Stimulated activated CD8-positive, alpha-beta memory T cell treated with anti-CD3 and anti-CD28 coated beads, Interleukin-12 subunit alpha, Interleukin-12 subunit beta, amount 100 ng/mL, for 1 hour (primary cell): Measurements from ENCODE around the gene MMAB.

Source experiments
- DNase-seq: peaks from one replicate; pipeline ENCODE4 v3.0.0-alpha.2; 2020; ENCODE audit warnings: low read depth

The MMAB gene

DNA sequence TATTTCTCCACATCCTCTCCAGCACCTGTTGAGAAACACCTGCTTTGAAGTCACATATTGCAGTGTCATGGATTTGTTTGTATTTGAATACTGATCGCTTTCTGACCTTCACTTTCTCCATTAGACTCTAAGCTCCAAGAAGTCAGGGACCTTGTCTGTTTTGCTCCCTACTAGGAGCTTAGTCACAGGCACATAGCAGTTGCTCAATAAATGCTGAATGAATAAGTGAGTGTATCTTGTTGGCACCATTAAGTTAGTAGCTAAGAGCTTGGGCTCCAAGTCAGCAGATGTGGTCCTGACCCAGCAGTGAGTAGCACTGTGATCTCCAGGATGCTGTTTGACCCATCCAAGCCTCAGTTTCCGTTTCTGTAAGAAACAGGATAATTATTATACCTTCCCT lies 10.4 kb upstream of the MMAB start:
- DNase-seq, result no peak

DNA sequence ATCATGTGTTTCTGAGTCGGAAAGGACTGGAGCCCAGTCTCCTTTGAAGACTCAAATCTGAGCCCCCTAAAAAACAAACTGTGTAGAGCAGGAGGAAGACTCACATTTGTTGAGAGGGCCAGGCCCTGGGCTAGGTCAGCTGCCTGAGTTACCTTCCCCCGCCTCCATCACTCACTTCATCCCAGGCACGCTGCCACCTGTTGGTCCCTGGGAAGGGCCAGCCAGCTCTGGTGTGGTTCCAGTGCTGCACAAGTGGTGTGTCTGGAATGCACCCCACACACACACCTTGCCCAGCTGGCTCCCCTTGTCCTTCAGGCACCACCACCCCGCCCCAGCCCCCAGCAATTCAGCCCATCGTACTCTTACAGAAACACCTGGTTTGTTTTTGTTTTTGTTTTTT lies 9.3 kb upstream of the MMAB start:
- DNase-seq, result no peak

DNA sequence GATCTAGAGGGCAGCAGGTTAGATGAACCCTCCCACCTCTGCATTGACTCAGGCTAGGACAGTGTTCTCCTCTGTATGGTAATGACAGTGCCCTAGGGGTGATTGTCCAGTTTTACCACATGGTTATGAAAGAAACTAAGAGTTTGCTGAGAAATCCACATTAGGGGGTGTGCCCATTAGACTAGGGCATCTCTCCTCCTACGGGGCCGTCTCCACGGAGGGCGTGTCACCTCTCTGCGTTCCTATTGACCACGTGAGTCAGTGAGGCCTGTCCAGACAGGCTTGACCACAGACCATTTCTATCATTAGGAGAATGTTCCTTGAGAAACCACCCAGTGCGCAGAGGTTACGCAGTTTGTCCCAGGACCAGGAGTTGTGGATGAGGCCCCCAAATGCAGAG lies 8.6 kb upstream of the MMAB start:
- DNase-seq, result no peak

DNA sequence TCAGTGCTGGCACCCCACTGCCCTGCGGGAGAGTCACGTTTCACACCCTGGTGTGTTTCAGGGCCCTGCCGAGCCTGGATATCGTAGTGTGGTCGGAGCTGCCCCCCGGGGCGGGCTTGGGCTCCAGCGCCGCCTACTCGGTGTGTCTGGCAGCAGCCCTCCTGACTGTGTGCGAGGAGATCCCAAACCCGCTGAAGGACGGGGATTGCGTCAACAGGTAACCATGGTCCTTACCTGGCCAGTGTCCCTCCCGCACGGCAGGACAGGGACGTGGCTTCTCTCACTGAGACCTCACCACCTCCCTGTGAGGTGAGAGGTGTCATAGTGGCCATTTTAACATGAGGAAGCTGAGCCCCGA lies 8.0 kb upstream of the MMAB start:
- DNase-seq, result no peak

DNA sequence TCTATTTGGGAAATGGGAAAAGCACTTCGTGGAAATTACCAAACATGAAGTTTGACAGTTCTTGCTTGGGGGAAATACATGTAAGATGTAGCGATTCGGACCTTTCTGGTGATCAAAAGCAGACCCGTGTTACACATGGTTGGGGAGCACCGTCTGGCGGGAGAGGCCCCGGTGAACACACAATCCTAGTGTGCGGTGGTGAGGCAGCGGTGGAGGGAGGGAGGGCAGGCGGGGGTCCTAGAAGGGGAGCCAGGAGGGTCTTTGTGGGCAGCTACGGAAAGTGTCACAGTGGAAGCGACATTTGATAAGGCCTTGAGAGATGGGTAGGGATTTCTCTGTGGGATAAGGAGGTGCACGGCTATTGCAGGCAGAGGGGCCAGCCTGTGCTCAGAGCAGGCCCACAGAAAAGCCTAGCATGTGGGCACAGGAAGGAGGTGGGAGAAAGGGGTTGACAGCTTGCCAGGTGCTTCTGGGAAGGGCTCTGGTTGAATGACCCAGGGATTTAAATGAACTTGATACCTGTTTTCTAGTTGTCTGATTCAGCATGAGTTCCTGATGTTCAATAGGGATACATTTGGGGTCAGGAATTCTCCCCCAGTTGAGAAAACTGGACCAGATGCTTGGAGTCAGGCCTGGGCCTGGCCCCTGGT lies 7.5 kb upstream of the MMAB start:
- no peak for DNase-seq

DNA sequence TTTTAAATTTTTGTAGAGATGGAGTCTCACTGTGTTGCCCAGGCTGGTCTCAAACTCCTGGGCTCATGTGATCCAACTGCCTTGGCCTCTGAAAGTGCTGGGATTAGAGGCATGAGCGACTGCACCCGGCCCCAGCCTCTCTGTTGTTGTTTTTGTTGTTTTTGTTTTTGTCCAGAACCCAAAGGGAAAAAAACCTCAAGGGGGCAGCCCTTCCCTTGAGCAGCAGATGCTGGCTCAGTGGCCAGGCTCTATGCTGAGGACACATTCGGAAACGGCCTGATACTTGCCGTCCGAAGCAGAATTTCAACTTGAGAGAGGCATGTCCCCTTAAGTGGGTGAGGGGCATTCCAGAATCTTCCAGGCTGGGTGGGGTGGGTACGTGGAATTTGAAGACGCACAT lies 7.0 kb upstream of the MMAB start:
- DNase-seq, result no peak

DNA sequence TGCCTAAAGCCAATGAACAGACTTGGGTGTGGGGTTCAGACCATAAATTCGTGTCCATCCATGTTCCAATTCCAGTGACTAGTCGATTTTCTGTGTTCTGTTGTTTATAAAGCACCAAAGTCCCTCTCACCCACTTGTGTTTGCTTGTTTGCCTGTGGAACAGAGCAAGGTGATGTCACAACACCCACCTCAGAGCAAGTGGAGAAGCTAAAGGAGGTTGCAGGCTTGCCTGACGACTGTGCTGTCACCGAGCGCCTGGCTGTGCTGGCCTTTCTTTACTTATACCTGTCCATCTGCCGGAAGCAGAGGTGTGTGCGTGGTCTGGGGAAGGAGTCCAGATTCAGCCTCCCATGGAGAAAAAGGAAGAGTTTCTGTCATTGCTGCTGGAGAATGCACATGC lies 6.3 kb upstream of the MMAB start:
- no peak for DNase-seq

DNA sequence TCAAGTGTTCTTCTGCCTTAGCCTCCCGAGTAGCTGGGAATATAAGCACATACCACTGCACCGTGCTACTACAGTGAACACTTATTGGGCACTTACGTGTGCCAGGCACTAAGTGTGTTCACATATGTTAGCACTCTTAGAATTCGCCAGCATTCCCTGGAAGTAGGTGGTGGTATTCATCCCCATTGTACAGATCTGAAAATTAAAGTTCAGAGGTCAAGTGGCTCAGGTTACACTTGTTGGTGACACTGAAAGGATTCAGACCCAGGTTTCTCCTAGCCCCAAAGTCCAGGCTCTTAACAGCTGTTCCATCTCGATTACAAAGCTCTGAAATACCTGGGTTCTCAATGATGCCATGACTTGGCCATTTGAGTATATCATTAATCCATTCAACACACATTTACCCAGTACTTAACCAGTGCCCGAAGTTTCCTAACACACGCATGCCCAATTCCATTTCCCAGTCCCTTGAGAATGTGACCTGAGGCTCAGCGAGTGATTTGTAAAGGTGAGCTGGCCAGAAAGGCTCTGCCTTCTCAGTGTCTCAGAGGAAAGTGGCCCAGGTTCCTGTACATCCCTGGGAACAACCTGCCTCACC lies 5.1 kb upstream of the MMAB start:
- DNase-seq, result no peak

DNA sequence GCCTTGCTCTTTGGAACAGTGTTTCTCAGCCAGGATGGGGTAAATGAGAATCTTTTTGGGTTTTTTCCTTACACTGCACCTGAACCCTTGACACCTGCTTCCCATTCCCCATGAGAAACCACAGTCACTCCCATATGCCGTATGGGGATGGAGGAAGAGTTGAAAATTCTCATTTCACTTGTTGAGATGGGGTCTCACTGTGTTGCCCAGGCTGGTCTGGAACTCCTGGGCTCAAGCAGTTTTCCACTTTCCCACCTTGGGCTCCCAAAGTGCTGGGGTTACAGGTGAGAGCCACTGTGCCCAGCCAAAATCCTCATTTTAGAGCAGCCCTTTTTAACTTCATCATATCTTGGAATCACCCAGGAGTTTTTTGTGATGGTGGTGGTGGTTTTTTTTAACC lies 4.0 kb upstream of the MMAB start:
- no peak for DNase-seq

DNA sequence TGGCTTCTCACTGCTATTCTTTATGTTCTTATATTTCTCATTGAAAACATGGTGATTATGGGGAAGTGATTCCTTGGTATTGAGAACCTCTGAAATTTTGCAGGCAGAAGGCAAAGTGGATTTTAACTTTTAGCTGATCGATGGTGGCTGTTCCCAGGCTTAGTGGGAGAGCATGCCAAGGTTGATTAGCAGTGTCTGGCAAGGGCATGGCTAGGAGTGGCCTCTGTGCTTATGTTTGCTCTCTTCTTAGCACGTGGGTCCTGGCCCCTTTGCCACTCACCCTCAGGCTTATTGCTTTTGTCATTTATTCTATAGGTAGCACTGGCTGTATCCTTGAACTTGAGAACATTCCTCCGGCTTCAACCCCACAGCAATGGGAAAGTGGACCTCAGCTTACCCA lies 2.4 kb upstream of the MMAB start:
- DNase-seq, result no peak

DNA sequence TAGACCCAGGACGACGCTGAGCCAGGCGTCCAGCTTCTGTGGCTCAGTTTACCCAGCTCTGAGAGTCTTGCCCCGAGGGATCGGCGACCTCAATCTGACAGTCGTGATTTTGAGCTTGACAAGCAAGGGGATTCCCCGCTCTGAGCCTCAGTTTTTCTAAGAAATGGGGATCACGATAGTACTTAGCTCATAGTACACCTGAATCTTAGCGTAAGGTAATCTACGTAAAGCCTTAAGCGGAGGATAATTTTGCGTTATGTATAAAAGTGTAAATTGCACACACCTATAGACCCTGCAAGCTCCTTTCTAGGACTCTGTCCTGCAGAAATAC lies 575 bp upstream of the MMAB start:
- DNase-seq, result no peak

DNA sequence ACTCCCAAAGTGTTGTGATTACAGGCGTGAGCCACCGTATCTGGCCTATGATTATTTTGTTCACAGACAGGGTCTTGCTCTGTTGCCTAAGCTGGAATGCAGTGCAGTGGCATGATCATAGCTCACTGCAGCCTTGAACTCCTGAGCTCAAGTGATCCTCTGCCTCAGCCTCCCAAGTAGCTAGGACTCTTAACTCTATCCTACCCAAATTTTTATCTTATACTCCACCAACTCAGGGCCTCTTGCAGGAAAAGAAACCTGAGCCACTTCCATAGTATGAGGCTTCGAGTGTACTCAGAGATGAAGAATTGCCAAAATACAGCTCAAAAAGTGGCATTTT lies 828 bp downstream of the MMAB start:
- no peak for DNase-seq

DNA sequence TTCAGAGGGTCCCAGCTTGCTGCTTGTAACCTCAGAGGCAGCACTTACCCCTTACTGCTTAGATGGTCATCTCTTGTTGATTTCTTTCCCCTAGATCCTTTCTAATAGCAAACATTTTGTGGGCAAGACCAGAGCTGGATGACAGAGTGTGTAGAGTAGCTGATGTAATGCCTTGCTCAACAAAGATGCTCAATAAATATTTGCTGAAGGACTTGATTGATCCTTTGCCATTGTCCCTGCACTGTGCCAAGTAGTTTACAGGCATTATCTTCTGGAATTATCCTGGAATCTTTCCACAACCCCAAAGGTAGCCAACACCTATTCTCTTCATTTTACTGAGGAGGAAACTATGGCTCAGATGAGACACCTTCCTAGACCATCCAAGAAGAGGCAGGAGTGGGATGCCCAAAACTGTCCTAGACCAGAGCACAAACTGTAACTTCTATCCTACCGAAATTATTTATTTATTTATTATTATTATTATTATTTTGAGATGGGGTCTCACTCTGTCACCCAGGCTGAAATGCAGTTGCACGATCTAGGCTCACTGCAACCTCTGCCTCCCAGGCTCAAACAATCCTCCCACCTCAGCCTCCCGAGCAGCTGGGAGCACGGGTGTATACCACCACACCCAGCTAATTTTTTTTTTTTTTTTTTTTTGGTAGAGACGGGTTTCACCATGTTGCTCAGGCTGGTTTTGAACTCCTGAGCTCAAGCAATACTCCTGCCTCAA lies 1.4 kb downstream of the MMAB start:
- DNase-seq, result no peak

DNA sequence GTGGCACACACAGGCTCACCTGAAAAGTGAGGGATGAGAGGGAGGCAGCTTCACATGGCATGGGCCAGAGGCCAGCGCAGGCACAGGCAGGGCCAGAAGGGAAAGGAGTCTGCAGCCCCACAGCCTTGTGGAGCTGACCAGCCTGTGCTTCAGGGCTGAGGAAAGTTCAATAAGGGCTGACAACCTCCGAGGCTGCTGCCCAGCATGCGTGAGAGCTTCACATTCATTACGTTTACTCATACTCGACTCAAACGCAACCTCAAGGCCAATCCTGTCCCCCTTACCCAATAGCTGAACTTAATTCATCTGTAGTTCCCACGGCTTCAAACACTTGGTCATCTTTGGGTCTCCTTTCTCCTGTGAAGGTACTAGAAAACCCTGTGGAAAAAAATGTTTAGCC lies 4.8 kb downstream of the MMAB start:
- DNase-seq, result no peak

DNA sequence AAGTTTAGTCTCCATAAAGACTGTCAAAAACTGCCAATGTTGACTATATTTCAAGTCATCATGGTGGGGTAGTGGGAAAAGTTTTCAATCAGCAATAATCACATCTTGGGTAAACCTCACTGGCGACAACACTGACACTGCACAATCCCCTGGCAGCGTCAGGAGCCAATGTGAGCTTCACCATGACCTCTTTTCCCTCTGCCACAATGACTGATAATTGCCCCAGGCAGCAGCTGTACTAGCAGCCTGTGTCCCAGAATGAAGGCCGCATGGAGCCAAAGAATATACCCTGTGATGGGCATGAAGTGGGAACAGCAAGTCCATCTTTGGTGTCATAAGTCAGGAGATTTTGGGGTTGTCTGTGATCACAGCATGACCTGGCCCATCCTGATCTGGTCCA lies 5.3 kb downstream of the MMAB start:
- DNase-seq, result no peak

DNA sequence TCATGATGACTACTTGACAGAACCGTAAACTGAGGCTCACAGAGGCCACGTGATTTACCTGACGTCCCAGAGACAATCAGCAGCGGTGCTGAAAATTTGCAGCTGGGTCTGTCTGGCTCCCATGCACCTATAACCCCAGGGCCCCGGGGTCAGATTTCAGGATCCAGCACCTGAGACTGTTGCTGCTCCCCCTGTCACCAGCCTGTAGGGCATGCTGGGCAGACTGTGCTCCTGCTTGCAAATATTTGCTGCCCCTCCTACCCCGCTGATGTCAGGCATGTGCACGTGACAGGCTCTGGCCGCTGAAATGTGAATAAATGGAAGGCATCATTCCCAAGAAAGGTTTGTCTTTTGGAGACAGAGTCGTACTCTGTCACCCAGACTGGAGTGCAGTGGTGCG lies 6.0 kb downstream of the MMAB start:
- no peak for DNase-seq

DNA sequence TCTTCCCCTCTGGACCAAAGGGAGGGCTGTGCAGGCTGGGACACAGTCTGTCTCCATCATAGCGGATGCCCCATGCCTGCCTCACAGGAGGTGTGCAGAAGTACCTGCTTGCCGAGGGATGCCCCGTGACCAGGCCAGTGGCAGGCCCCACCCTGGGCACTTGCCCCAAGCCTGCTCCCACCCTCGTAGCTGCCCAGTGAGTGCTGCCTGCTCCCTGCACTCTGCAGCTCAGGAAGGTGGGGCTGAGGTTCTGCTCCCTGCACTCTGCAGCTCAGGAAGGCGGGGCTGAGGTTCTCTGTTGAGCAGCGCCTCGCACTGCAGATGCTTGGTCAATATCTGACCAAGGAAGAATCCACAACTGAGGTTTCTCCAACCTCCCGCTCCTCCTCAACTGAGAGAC lies 6.9 kb downstream of the MMAB start:
- DNase-seq, result no peak

DNA sequence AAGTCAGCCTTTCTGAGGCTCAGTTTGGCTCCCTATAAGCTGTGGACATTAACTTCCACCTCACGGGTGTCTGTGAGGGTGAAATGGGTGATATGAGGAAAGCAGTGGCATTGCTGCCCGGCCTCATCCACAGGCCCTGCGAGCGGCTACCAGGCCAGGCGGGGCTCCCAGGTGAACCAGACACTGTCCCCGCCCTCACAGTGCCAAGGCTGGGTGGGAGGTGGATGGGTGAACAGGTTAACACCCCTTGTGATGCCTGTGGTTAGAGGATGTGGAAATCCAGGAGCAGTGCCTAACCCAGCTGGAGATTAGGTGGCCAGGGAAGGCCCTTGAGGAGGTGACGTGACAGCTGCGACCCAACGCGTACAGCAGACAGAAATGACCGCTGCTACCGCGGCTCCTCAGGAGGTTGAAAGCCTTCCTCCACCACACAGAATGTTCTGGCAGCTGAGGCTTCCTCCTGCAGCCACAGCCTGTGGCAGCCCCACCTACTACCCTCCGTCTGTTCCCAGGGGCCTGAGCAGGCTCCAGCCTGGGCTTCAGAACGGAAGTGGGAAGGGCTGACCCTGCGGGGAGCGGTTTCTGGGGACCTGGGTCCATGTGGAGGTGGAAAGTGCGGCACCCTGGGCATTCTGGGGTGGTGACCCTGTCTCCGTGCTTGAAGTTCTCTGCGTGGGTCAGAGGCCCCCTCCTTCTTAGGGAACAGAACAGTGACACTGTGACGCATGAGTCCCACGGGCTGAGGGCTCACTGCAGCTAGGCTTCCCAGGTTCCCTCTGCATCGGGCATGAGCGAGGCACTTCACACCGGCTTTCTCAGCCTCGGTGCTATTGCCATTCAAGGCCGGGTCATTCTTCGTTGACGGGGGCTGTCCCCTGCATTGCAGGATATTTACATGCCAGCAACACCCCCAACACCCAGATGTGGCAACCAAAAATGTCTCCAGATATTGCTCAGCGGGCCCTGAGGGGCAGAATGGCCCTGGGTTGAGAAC lies 9.7 kb downstream of the MMAB start:
- no peak for DNase-seq

DNA sequence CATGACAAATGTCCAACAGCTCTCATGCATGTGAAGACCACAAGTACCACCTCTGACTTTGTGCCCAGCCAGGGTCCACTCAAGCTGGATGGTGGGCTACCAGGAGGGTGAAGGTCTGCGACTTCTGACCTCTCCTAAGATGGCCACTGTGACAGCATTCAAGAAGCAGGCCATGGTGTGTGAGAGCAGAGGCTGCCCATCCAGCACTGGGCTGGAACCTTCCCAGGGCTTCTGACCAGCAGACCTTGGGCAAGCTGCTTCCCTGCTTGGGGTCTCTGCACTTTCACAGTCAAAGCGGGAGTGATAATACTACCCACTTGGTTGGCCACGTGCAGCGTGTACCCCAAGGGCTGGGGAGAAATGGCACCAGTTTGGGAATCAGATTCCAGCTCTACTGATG lies 10.4 kb downstream of the MMAB start:
- no peak for DNase-seq

DNA sequence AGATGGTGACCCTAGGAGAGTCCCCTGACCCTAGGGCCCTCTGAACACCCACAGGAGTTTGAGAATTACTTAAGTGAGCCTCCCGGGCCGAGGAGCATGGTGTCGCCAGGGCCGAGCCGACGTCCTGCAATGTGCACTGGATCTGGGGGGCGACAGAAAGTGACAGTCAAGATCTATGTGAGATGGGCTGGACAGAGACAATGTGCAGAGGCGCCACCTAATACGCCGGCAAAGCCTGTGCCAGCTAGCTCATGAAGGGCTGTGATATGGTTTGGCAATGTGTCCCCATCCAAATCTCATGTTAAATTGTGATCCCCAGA lies 11.6 kb downstream of the MMAB start:
- DNase-seq, result no peak

DNA sequence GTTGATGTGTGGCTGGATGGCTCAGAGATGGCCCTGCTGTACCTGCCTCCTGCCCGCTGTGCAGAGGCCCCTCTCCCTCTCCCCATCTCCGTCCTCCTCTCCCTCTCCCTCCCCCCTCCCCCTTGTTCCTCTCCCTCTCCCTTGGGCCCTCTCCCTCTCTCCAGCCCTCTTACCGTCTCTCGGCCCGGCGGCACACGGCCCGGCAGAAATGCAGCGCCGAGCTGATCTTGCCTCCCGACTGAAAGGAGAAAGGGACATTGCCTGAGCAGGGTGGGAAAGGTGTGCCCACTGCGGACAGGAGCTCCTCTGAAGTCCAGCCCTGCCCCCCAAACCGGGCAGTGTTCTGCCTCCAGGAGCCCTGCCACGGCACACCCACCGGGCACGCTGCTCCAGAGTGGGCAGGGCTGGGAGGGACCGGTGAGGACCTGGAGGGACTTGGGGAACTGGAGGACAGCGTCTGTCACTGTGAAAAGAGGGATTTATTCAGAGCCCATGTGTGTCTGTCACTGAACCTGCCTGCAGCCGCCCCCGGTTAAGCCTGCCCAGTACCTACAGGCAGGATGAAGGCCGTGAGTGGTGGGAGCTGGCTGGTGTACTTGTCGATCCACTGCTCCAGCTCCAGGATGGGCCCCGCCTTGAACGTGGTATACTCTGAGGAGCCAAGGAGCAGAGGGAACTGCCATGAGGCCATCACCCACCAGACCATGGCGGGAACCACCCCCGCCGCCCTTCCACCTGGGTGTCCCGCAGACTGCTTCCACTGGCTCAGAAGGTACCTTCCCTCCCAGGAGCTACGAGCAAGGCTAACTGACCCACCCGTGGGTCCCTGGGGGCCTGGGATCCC lies 12.2 kb downstream of the MMAB start:
- no peak for DNase-seq

DNA sequence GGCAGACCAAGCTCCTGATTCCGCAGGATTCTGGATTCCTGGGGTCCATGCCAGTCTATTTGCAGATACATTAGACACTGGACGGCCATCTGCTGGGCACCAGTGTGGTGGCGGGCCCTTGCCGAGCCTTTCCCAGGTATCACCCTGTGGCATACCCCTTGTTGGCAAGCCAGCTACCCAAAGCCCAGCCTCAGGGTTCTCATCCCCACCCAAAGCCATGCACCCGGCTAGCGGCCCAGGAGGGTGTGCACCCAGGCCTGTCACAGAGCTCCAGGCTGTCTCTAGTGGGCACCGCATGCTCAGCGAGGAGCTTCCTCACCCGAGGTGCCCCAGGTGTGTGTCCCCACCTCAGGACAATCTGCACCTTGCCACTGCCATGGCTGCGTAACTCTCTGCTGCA lies 13.7 kb downstream of the MMAB start:
- DNase-seq, result no peak
